GM19468 (cell line): Measurements from ENCODE around the gene CARD8.
"Not testable (repeated sequence)": the region's sequence is repeated elsewhere in the genome, so short reads cannot be mapped to it uniquely, and the experiment has no call there.

Source experiments
- ATAC-seq: cut with Tn5 transposase; IDR thresholded peaks from one replicate; pipeline ENCODE4 v1.9.1; 2021; ENCODE audit warnings: mild to moderate bottlenecking, moderate library complexity, moderate number of reproducible peaks; ENCODE audit not compliant: unreplicated experiment; ENCODE audit errors: extremely low read depth

CARD8 gene

DNA sequence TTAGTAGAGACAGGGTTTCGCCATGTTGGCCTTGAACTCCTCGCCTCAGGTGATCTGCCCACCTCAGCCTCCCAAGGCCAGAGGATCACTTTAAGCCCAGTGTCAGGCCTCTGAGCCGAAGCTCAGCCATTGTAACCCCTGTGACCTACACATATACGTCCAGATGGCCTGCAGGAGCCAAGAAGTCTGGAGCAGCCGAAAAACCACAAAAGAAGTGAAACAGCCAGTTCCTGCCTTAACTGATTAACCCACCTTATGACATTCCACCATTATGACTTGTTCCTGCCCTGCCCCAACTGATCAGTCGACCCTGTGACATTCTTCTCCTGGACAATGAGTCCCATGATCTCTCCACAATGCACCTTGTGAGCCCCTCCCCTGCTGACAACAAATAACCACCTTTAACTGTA is 13.9 kb upstream of the CARD8 start:
- not testable (repeated sequence) for ATAC-seq

DNA sequence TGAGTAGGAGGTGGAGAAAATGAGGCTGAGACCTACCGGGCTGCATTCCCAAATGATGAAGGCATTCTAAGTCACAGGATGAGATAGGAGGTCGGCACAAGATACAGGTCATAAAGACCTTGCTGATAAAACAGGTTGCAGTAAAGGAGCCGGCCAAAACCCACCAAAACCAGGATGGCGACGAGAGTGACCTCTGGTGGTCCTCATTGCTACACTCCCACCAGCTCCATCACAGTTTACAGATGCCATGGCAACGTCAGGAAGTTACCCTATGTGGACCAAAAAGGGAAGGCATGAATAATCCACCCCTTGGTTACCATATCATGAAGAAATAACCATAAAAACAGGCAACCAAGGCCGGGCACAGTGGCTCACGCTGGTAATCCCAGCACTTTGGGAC is 9.6 kb upstream of the CARD8 start:
- ATAC-seq = not testable (repeated sequence)

DNA sequence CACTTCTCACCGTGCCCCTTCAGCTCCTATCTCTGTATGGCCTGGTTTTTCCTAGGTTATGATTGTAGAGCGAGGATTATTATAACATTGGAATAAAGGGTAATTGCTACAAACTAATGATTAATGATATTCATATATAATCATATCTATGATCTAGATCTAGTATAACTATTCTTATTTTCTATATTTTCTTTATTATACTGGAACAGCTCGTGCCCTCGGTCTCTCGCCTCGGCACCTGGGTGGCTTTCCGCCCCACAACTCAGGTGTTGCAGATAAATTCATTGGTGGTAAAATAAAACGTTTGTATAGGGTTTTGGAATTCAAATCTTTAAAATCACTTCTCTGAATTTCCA is 4.6 kb upstream of the CARD8 start:
- not testable (repeated sequence) for ATAC-seq

DNA sequence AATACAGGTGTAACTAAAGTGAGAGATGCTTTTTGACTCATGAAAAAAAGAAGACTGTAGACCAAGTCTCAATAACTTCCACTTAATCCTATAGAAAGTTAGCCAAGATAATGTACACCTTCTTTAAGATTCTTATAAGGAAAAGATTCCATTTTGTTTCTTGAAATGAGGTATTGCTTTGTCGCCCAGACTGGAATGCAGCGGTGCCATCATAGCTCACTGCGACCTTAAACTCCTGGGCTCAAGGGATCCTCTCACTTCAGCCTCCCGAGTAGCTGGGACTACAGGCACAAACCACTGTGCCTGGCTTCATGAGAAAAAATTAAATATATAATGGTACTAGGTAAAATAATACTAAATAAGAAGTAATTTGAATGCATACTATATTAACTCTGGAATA is 3.3 kb upstream of the CARD8 start:
- not testable (repeated sequence) for ATAC-seq

DNA sequence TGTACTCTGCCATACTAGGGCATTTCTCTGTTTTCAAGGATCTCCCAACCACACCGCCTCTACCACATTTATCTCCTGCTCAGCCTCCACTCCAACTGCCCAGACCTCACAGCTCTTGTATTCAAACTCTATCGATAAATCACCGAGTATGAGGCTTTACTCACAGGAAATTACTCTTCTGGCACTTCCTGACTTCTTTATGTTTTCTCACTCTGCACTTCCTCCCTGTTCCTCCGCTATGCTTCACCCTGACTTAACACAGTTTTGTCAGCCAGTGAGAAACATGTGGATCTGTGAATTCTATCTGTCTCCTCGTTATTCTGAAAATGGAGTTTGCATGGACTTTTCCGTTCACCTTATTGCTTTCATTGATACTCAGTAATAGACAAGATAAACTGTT is 2.6 kb upstream of the CARD8 start:
- ATAC-seq = no peak

DNA sequence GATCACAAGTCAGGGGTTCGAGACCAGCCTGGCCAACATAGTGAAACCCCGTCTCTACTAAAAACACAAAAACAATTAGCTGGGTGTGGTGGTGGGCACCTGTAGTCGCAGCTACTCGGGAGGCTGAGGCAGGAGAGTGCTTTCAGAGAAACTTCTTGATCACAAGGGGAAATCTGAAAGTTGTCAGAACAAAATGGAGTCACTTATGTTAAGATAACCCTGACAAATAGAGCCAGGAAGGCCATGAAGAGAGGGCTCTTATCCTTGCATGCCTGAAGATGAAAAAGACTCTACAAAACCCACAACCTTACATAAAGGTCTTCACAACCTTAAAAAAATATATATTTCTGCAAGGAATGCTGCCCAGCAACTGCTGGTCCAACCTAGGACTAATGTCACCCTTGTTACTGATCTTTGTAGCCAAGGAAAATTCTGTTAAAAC is 1.2 kb downstream of the CARD8 start:
- ATAC-seq = no peak

DNA sequence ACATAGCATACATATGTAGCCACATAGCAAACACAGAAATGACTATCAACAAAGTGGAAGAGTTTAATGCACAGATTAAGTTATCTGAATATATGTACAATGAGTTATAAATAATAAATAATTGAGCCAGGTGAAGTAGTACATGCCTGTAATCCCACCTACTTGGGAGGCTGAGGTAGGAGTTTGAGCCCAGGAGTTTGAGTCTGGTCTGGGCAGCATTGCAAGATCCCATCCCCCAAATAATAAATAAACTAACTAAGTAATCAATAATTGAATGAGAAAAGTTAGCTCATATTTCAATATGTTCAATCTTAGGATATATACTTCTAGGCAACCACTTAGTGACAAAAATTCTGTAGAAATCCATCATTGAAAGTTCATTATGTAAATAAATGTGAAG is 1.7 kb downstream of the CARD8 start:
- ATAC-seq = no peak

DNA sequence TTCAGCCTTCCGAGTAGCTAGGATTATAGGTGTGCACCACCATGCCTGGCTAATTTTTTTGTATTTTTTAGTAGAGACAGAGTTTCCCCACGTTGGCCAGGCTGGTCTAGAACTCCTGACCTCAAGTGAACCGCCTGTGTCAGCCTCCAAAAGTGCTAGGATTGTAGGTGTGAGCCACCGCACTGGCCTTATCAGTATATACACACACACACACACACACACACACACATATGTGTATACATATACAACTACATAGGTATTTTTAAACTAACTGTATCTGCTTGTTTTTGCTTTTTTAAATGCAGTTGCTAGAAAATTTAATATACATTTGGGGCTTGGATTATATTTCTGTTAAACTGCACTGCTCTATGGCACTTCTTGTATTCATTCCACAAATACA is 3.1 kb downstream of the CARD8 start:
- ATAC-seq = no peak

DNA sequence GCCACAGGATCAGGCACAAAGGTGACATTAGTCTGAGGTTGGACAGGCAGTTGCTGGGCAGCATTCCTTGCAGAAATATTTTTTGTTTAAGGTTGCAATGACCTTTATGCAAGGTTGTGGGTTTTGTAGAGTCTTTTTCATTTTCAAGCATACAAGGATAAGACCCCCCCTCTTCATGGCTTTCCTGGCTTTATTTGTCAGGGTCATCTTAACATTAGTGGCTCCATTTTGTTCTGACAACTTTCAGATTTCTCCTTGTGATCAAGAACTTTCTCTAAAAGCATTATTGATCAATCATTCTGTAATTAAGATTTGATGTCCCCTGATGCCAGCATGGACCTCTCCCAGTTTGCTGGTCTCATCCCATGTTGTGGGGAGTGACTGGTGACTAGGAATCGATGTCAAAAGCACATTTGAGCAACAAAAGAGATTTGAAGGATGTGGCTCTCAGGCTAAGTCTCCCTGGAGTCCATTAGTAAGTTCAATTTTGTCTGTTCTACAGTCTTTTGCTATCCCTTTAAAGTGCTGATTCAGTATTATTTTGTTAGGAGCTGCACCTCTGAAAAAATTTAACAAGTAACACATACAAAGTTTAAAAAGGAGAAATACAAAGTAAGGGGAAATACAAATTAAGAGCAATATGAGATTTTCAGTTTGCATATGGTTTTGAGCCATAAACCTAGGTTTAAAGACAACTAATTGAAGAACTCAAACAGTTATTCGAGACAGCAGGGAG is 5.3 kb downstream of the CARD8 start:
- ATAC-seq = no peak

DNA sequence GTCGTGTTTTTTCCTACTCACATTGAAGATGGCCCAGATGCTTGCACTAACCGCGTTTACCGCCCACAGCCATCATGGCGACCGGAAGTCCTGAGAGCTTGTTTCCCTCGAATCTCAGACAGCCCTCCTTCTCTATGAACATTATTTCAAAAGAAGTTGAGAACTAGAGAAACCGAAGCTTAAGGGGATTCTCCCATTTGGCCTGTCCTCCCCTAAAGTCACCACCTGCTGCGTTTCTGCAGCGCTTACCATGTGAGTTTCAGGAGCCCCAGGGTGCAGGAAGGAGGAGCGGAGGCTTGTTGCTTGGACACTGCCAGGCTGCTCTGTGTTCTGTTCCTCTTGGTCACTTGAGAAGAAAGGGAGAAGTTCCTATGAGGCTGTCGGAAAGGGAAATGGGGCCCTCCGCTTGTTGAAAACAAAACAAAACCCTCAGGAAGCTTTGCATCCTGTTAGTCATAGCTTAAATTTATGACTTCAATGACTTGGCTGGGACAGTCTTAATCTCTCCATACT is 6.2 kb downstream of the CARD8 start:
- peak; percentile 40 for ATAC-seq

DNA sequence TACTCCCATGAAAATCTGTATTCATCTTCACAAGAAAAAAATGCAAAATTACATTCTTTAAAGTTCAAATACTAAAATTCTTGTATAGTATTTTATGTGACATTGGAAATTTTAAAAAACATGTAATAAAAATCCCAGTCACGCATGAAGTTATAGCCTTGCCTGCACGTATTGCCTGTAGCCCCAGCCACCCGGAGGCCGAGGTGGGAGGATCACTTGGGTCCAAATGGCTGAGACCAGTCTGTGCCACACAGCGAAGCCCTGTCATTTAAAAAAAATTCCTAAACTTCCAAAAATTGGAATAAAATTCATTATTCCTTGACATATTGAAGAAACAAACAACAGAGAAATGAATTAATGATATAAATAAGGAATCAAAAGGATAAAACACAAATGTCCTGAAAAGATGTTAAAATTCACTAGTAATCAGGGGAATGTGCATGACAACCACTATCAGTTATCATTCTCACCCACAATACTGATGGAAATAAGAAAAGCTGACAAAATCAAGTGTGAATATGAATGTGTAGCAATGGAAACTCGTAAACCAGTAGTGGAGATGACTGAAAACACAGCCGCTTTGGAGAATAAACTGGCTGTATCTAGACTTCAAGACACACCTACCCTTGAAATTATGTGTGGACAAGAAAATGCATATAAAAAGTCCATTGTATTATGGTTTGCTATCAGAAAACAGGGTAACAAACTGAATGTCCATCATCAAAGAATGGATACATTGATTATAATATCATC is 7.5 kb downstream of the CARD8 start:
- ATAC-seq = no peak

DNA sequence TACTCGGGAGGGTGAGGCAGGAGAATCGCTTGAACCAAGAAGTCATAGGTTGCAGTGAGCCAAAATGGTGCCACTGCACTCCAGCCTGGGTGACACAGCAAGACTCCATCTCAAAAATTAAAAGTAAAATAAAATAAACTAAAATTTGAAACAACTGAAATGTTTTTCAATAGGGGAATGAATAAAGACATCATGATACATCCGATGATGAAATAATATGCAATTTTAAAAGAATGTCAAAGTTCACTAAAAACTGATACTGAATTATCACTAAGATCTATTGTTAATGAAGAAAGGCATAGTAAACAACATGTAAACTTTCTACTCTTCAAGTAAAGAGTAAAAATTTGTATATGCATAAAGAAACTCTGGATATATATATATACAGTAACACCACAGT is 8.5 kb downstream of the CARD8 start:
- no peak for ATAC-seq

DNA sequence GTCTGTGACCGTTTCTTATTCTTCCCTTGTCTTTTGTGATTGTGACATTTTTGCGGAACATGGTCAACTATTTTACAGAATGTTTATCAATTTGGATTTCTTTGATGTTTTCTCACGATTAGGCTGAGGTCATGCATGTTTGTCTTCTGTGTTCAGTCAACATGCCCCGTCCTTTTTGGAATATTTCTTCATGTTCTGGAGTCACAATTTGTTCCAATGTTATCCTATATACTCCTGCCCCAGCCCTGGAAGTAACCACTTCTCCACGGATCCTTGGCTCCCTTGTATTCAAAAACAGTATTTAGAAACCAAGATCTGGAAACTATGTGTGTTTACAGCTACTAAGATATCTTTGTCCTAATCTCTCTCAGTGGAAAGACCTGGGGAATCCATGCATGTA is 9.6 kb downstream of the CARD8 start:
- no peak for ATAC-seq

DNA sequence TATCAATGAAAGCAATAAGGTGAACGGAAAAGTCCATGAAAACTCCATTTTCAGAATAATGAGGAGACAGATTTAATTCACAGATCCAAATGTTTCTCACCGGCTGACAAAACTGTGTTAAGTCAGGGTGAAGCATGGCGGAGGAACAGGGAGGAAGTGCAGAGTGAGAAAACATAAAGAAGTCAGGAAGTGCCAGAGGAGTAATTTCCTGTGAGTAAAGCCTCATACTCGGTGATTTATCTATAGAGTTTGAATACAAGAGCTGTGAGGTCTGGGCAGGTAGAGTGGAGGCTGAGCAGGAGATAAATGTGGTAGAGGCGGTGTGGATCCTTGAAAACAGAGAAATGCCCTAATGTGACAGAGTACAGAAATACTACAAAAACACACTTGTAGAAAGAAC is 11.4 kb downstream of the CARD8 start:
- no peak for ATAC-seq

DNA sequence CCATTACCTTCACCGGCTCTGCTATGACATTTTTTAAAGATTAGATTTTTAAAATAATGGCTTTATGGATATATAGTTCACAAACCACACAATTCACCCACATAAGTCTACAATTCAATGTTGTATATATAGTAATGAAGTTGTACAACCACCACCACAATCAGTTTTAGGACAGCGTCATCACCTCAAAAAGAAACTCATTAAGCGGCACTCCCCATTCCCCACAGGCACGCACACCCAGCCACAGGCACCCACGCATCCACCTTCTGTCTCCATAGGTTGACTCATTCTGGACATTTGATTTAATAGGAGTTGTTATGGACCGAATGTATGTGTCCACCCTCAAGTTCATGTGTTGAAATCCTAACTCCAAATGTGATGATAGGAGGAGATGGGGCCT is 13.9 kb downstream of the CARD8 start:
- not testable (repeated sequence) for ATAC-seq

DNA sequence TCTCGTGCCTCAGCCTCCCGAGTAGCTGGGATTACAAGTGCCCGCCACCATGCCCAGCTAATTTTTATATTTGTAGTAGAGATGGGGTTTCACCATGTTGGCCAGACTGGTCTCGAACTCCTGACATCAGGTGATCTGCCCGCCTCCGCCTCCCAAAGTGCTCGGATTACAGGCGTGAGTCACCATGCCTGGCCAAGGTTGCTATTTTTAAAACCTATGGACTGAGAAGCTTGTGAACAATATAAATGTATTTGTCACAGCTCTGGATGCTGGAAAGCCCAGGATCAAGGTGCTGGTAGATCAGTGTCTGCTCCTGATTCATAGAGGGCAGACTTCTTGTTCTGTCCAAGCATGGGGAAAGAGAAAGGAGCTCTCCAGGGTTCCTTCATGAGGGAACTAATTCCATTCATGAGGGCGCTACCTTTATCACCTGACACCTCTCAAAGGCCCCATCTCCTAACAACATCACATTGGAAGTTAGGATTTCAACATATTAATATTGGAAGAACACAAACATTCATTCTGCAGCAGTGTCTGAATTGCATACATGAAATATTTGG is 16.1 kb downstream of the CARD8 start:
- no peak for ATAC-seq

DNA sequence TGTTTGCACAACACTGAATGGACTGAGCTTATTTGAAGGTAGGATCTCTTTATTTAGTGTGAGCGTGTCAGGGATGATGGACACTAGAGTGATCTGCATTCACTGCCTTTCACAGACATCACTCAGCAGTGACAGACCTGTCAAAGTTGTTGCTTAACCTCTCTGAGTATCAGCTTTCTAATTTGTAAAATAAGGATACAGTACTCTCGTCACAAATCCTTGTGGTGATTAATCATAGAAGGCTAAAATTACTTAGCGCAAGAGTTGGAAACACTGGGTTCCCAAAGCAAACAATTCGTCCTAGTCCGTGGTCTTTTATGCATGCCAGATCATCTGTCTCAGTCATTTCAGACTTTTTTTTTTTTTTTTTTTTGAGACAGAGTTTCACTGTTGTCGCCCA is 16.6 kb downstream of the CARD8 start:
- no peak for ATAC-seq

DNA sequence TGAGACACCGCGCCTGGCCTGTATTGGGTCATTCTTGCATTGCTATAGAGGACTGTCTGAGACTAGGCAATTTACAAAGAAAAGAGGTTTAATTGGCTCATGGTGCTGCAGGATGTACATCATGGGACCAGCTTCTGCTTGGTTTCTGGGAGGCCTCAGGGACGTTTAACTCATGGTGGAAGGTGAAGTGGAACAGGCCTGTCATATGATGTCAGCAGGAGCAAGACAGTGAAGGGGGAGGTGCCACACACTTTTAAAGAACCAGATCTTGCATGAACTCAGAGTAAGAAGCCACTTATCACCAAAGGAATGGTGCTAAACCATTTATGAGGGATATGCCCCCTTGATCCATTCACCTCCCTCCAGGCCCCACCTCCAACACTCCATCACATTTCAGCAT is 18.7 kb downstream of the CARD8 start:
- ATAC-seq = no peak

DNA sequence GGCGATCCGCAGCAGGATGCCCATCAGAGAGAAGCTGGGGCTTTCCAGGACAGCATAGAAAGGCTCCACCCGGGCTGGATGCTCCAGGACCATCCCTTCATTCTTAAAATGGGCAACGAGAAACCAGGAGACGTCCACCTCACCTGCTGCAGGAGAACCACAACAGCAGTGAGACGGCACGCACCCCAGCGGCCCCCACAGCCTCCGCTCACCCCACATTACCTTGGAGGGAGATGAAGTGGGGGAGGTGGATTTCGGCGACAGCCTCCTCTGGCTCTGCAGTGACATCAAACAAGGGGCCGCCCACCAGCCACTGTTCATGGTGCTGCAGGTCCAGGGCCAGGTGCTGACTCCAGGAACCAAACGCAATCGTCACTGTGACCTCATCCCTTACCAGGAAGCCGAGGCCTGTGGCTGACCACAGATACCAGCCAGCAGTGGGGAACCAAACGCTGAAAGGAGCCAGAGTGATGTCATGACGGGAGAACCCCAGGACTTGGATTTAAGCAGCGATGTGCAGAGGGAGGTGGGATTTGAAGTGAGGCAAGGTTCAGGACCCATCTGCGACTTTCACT is 25.1 kb downstream of the CARD8 start:
- no peak for ATAC-seq

DNA sequence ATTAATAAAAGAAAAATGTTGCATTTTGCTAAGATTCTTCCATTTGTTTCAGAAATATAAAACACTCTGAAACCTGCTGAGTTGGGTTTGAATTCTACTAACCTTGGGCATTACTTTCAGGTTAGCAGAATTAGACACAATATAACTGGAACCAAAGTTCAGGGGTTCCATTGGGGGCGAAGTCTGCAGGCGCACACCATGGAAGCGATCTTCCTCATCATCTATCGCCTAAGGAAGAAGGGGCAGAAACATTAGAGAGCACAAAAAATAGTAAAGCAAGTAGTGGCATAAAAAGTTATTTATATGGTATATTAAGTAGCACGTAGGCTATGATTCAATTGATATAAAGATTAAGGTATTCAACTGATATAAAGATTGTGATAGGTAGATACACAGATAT is 34.1 kb downstream of the CARD8 start:
- ATAC-seq = no peak

DNA sequence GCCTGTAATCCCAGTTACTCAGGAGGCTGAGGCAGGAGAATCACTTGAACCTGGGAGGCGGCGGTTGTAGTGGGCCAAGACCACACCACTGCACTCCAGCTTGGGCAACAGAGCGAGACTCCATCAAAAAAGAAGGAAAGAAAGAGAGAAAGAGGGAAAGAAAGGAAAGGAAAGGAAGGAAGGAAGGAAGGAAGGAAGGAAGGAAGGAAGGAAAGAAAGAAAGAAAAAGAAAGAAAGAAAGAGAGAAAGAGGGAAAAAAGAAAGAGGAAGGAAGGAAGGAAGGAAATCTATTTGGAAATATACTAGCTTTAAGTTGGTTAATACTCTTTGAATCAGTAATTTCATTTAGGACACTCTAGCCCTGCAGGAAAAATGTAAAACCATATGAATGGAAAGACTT is 34.9 kb downstream of the CARD8 start:
- ATAC-seq = not testable (repeated sequence)
